ENCODE results near the gene RUFY1. TPM values are rescaled to one million over a fixed set of nuclear protein-coding genes. Genes with fewer than 3 reads are reported as not detected.
"Not testable (repeated sequence)": the region's sequence is repeated elsewhere in the genome, so short reads cannot be mapped to it uniquely, and the experiment has no call there.

RUFY1 gene, protein sequence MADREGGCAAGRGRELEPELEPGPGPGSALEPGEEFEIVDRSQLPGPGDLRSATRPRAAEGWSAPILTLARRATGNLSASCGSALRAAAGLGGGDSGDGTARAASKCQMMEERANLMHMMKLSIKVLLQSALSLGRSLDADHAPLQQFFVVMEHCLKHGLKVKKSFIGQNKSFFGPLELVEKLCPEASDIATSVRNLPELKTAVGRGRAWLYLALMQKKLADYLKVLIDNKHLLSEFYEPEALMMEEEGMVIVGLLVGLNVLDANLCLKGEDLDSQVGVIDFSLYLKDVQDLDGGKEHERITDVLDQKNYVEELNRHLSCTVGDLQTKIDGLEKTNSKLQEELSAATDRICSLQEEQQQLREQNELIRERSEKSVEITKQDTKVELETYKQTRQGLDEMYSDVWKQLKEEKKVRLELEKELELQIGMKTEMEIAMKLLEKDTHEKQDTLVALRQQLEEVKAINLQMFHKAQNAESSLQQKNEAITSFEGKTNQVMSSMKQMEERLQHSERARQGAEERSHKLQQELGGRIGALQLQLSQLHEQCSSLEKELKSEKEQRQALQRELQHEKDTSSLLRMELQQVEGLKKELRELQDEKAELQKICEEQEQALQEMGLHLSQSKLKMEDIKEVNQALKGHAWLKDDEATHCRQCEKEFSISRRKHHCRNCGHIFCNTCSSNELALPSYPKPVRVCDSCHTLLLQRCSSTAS
- total RNA-seq (10 to 100 TPM; 35.6 to 47.2 (median 39.1) TPM), polyA plus RNA-seq (10 to 100 TPM; 31.4 to 53.6 TPM)
- long read RNA-seq, donor 1, transcript RUFY1-201 (18 exons, 2,646 nt): minor isoform, 10 of 118 reads
- long read RNA-seq, donor 1, transcript RUFY1-204 (17 exons, 2,642 nt): major isoform, 24 of 118 reads
- long read RNA-seq, donor 1, transcript RUFY1-202 (18 exons, 2,454 nt): minor isoform, 11 of 118 reads
- long read RNA-seq, donor 1, partial matches to known transcripts: 53 of 118 reads
- long read RNA-seq, donor 1, other reads (novel, unspliced or antisense): 20 of 118 reads
- long read RNA-seq, donor 2, partial matches to known transcripts: 207 of 234 reads
- long read RNA-seq, donor 2, other reads (novel, unspliced or antisense): 22 of 234 reads
- long read RNA-seq, donor 3, transcript RUFY1-204 (17 exons, 2,642 nt): minor isoform, 20 of 90 reads
- long read RNA-seq, donor 3, transcript RUFY1-201 (18 exons, 2,646 nt): major isoform, 45 of 90 reads
- long read RNA-seq, donor 3, partial matches to known transcripts: 3 of 90 reads
- long read RNA-seq, donor 3, other reads (novel, unspliced or antisense): 19 of 90 reads

DNA sequence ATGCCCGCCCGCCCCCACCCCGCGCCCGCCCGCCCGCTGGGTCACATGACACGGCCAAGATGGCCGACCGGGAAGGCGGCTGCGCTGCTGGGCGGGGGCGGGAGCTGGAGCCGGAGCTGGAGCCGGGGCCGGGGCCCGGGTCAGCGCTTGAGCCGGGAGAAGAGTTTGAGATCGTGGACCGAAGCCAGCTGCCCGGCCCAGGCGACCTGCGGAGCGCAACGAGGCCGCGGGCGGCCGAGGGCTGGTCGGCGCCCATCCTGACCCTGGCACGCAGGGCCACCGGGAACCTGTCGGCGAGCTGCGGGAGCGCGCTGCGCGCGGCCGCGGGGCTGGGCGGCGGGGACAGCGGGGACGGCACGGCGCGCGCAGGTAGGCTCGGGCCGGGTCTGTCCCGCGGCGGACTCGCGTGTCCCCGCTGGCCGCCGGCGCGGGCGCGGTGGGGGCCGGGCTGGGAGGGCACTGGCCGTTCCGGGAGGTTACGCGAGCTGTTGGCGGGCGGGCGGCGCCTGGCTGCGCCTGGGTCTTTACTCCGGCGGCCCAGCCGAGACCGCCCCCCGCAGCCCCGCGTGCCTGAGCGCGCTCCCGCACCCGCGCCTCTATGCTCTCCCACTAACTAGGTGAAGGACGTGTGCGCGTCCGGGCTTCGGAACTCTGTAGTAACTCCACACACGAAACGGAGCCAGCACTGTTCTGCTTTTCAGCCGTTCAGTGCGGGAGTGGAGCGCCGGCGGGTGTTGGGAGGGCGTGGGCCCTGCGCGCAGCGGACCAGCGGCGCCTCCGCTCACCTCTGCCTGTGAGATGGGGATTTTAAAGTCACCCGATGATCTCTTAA is at the start of gene RUFY1:
Gene RUFY1 (plus strand): TSS at position 44 of the 832 bp plus-strand sequence. CDS start 16 bp downstream, at position 60.
- peak; percentile 79 to 88 (median 82) for DNase-seq
- Histone ChIP-seq H3K27me3 (no peaks in the 10 kb centered on the region), H3K4me1 (ENCODE audit: insufficient read depth) (peaks cover 4% of the 10 kb centered on the region), H3K27ac (peak within 1 kb of the TSS; percentile 67 to 91), H3K9me3 (no peaks in the 10 kb centered on the region), H3K36me3 (no peaks in the 10 kb centered on the region), H3K4me3 (peak within 1 kb of the TSS; percentile 71)
- 0 to 1% (median 0%) methylated on average over 53 to 108 of the region's 109 CpGs for WGBS, 3 donors
- no peak for TF ChIP-seq EP300 (IDR thresholded peaks at IDR 0.05)
- peak; percentile 68 for TF ChIP-seq POLR2A (IDR thresholded peaks at IDR 0.05)
- TF ChIP-seq, protein P1, sequence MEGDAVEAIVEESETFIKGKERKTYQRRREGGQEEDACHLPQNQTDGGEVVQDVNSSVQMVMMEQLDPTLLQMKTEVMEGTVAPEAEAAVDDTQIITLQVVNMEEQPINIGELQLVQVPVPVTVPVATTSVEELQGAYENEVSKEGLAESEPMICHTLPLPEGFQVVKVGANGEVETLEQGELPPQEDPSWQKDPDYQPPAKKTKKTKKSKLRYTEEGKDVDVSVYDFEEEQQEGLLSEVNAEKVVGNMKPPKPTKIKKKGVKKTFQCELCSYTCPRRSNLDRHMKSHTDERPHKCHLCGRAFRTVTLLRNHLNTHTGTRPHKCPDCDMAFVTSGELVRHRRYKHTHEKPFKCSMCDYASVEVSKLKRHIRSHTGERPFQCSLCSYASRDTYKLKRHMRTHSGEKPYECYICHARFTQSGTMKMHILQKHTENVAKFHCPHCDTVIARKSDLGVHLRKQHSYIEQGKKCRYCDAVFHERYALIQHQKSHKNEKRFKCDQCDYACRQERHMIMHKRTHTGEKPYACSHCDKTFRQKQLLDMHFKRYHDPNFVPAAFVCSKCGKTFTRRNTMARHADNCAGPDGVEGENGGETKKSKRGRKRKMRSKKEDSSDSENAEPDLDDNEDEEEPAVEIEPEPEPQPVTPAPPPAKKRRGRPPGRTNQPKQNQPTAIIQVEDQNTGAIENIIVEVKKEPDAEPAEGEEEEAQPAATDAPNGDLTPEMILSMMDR (IDR thresholded peaks at IDR 0.05): peak in 2 of 3 donors; percentile 38 to 41
- intact Hi-C loops (cut with DNase I): loop anchor here in 3 of 4 donors (5.0 to 10.0 kb wide), 3 partner anchors 64 to 1264 kb away; partner anchors contain the start of gene HNRNPH1 (in 1 of the 3)

DNA sequence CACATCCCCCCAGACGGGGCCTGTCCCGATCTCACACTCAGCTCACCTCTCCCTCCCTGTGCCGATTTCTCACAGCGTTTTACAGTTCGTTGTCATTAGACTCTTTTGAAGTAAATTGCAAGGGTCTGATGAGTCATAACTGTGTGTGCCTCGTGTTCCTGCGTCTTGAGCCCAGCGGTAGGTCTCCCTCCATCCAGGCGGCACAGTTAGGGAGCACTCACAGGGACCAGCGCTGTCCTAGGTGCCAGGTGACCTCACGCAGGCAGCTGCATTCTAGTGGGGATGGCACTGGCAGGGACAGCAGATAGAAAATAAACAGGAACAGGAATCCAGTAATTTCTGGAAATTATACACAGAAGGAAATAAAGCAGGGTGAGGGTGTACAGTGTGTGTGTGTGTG is 48.4 kb upstream of the RUFY1 start:
- H3K36me3 ChIP-seq; H3K9me3 ChIP-seq; H3K4me1 ChIP-seq (ENCODE audit: insufficient read depth); H3K27me3 ChIP-seq; H3K27ac ChIP-seq; intact Hi-C loops (cut with DNase I); H3K4me3 ChIP-seq; DNase-seq: not testable (repeated sequence)
- WGBS, 3 donors: no CpG with 5 or more reads among the region's 11 CpGs

DNA sequence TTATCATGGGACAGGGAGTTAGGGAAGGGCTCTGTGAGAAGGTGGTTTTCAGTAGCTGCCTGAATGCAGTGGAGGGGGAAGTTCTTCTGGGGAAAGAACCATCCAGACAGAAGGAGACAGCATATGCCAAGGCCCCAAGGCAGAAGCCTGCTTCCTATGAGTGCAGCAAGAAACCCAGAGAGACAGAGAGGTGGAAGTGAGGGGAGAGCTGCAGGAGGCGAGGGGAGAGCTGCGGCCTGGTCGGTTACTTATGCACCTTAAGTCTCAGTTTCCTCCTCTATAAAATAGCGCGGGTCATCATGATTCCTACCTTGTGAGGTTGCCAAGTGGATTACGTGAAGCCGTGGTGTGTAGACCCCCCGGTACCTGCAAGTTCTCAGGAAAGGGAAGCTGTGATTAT is 47.9 kb upstream of the RUFY1 start:
- H3K4me1 ChIP-seq (ENCODE audit: insufficient read depth); intact Hi-C loops (cut with DNase I); H3K27me3 ChIP-seq; DNase-seq; H3K4me3 ChIP-seq; H3K27ac ChIP-seq; H3K36me3 ChIP-seq; H3K9me3 ChIP-seq: not testable (repeated sequence)
- 92 to 97% (median 92%) methylated on average over 5 to 7 of the region's 8 CpGs for WGBS, 3 donors

DNA sequence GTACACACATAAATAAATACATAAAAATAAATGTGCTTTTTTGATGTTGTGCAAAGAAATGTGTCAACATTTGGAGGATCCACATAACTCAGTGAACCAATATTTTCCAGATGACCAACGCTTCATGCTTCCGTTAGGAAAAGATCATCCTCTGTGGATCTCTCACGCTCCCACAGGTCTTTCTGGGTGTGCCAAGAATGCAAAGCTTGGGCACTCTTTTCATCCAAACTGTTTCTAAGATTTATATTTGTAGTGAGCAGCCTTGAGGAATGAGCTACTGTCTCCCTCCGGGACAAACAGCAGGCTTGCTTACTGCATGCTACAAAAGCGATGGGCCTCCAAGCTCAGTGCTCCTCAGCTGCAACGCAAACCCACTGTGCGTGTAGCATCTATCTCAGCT is 46.2 kb upstream of the RUFY1 start:
- Histone ChIP-seq H3K9me3 (no peaks in the 10 kb centered on the region), H3K4me1 (ENCODE audit: insufficient read depth) (no peaks in the 10 kb centered on the region), H3K27ac (no peak overlapping the region), H3K36me3 (no peaks in the 10 kb centered on the region), H3K4me3 (no peak overlapping the region), H3K27me3 (no peaks in the 10 kb centered on the region)
- DNase-seq: no peak
- TF ChIP-seq EP300 (IDR thresholded peaks at IDR 0.05): no peak
- TF ChIP-seq, protein P1 (IDR thresholded peaks at IDR 0.05): no peak
- no peak for TF ChIP-seq POLR2A (IDR thresholded peaks at IDR 0.05)
- intact Hi-C loops (cut with DNase I): no loop called here
- 38 to 59% (median 55%) methylated on average over 7 of the region's 7 CpGs for WGBS, 3 donors

Data from ovary (tissue), 10 donors.